ENCODE data around the gene PTPRN2. TPM values are rescaled to one million over a fixed set of nuclear protein-coding genes. Genes with fewer than 3 reads are reported as not detected.

Gene PTPRN2
- total RNA-seq, 1 experiment from 2014 or later = 0.11 TPM

GRCh38 chr7:158123214-158123613 lies 464.4 kb downstream of the PTPRN2 start:
- Histone ChIP-seq H3K27ac (ENCODE audit: low read depth, low read length, poor library complexity, severe bottlenecking) (no peak overlapping the region), H3K4me3 (ENCODE audit: low read depth, low read length, poor library complexity, severe bottlenecking) (no peak overlapping the region), H3K4me1 (ENCODE audit: insufficient read depth, low read length, poor library complexity, severe bottlenecking) (no peaks in the 10 kb centered on the region), H3K36me3 (ENCODE audit: insufficient read depth, low read length, poor library complexity, severe bottlenecking) (no peaks in the 10 kb centered on the region), H3K27me3 (replicated peaks; ENCODE audit: insufficient read depth, low read depth, low read length, poor library complexity) (no peaks in the 10 kb centered on the region), H3K9me3 (ENCODE audit: low read depth, low read length, poor library complexity, severe bottlenecking) (peaks cover 26% of the 10 kb centered on the region)
- TF ChIP-seq EZH2 (IDR thresholded peaks at IDR 0.05; ENCODE audit: borderline replicate concordance, low read depth, low read length, poor library complexity, severe bottlenecking) (no peak), CTCF (conservative IDR thresholded peaks at IDR 0.05; ENCODE audit: low read depth, low read length) (no peak)
- no TSS peak for BruUV-seq (replicated peaks)
- ChIA-PET POLR2A (ENCODE audit: low non-redundant PET) (no interaction called here), CTCF (no interaction called here)
- intact Hi-C loops (cut with micrococcal nuclease; ENCODE audit: unreplicated experiment) = no loop called here
- DNase-seq (ENCODE audit: low spot score) = no peak

- Histone ChIP-seq H3K4me1 (ENCODE audit: insufficient read depth, low read length, poor library complexity, severe bottlenecking) (no peaks in the 10 kb centered on the region), H3K27ac (ENCODE audit: low read depth, low read length, poor library complexity, severe bottlenecking) (no peak overlapping the region), H3K9me3 (ENCODE audit: low read depth, low read length, poor library complexity, severe bottlenecking) (peaks cover 31% of the 10 kb centered on the region), H3K27me3 (replicated peaks; ENCODE audit: insufficient read depth, low read depth, low read length, poor library complexity) (no peaks in the 10 kb centered on the region), H3K4me3 (ENCODE audit: low read depth, low read length, poor library complexity, severe bottlenecking) (no peak overlapping the region), H3K36me3 (ENCODE audit: insufficient read depth, low read length, poor library complexity, severe bottlenecking) (no peaks in the 10 kb centered on the region)
- intact Hi-C loops (cut with micrococcal nuclease; ENCODE audit: unreplicated experiment) = no loop called here
- ChIA-PET POLR2A (ENCODE audit: low non-redundant PET) (no interaction called here), CTCF (no interaction called here)
- TF ChIP-seq CTCF (conservative IDR thresholded peaks at IDR 0.05; ENCODE audit: low read depth, low read length) (no peak), EZH2 (IDR thresholded peaks at IDR 0.05; ENCODE audit: borderline replicate concordance, low read depth, low read length, poor library complexity, severe bottlenecking) (no peak)
- BruUV-seq (replicated peaks) = no TSS peak
- no peak for DNase-seq (ENCODE audit: low spot score)
Observed at GRCh38 chr7:158121441-158122045, 466.1 kb downstream of the PTPRN2 start.

- no TSS peak for BruUV-seq (replicated peaks)
- TF ChIP-seq EZH2 (IDR thresholded peaks at IDR 0.05; ENCODE audit: borderline replicate concordance, low read depth, low read length, poor library complexity, severe bottlenecking) = no peak
Observed at GRCh38 chr7:158120716-158121115, 466.9 kb downstream of the PTPRN2 start.

GRCh38 chr7:158120316-158120715 lies 467.3 kb downstream of the PTPRN2 start:
- ChIA-PET POLR2A (ENCODE audit: low non-redundant PET) (no interaction called here), CTCF (no interaction called here)
- DNase-seq (ENCODE audit: low spot score) = no peak
- Histone ChIP-seq H3K9me3 (ENCODE audit: low read depth, low read length, poor library complexity, severe bottlenecking) (peaks cover 42% of the 10 kb centered on the region), H3K4me1 (ENCODE audit: insufficient read depth, low read length, poor library complexity, severe bottlenecking) (no peaks in the 10 kb centered on the region), H3K27me3 (replicated peaks; ENCODE audit: insufficient read depth, low read depth, low read length, poor library complexity) (no peaks in the 10 kb centered on the region), H3K4me3 (ENCODE audit: low read depth, low read length, poor library complexity, severe bottlenecking) (no peak overlapping the region), H3K36me3 (ENCODE audit: insufficient read depth, low read length, poor library complexity, severe bottlenecking) (no peaks in the 10 kb centered on the region), H3K27ac (ENCODE audit: low read depth, low read length, poor library complexity, severe bottlenecking) (no peak overlapping the region)
- TF ChIP-seq EZH2 (IDR thresholded peaks at IDR 0.05; ENCODE audit: borderline replicate concordance, low read depth, low read length, poor library complexity, severe bottlenecking) (no peak), CTCF (conservative IDR thresholded peaks at IDR 0.05; ENCODE audit: low read depth, low read length) (no peak)
- no TSS peak for BruUV-seq (replicated peaks)
- intact Hi-C loops (cut with micrococcal nuclease; ENCODE audit: unreplicated experiment) = no loop called here

More at GRCh38 chr7:158120716-158121115, 466.9 kb downstream of the PTPRN2 start:
- peaks cover 38% of the 10 kb centered on the region for H3K9me3 ChIP-seq (ENCODE audit: low read depth, low read length, poor library complexity, severe bottlenecking)
- H3K4me1 ChIP-seq (ENCODE audit: insufficient read depth, low read length, poor library complexity, severe bottlenecking) = no peaks in the 10 kb centered on the region
- CTCF ChIA-PET = no interaction called here
- no peak overlapping the region for H3K4me3 ChIP-seq (ENCODE audit: low read depth, low read length, poor library complexity, severe bottlenecking)
- DNase-seq (ENCODE audit: low spot score) = no peak
- H3K36me3 ChIP-seq (ENCODE audit: insufficient read depth, low read length, poor library complexity, severe bottlenecking) = no peaks in the 10 kb centered on the region
- H3K27me3 ChIP-seq (replicated peaks; ENCODE audit: insufficient read depth, low read depth, low read length, poor library complexity) = no peaks in the 10 kb centered on the region
- intact Hi-C loops (cut with micrococcal nuclease; ENCODE audit: unreplicated experiment) = no loop called here
- H3K27ac ChIP-seq (ENCODE audit: low read depth, low read length, poor library complexity, severe bottlenecking) = no peak overlapping the region
- POLR2A ChIA-PET (ENCODE audit: low non-redundant PET) = no interaction called here

Data from A673 (cell line).